Ovary (tissue), 3 donors: Measurements from ENCODE around the gene LGALS7.

Experiments
- EP300 ChIP-seq: sonication (generic); formaldehyde crosslinking; IDR thresholded peaks from one replicate; pipeline ENCODE4 v1.6.1; 2017; ENCODE audit warnings: antibody characterized with exemption
- POLR2A ChIP-seq: fragments of 450-650 bp; IDR thresholded peaks from one replicate; pipeline ENCODE4 v1.6.1; 2017; ENCODE audit warnings: antibody characterized with exemption, mild to moderate bottlenecking, moderate library complexity
- TF ChIP-seq, protein P1 (sequence below), 3 donors: fragments of 450-650 bp in 2 of 3; fragments of 200-600 bp in 1 of 3; IDR thresholded peaks; one replicate each; pipeline versions ENCODE4 v1.5.1 to v1.8.0; 2016 to 2022; ENCODE audit warnings: antibody characterized with exemption in 3 of 3, mild to moderate bottlenecking in 1 of 3
- donor health status: DM: no; HTN: no; CAD: no.

DNA sequence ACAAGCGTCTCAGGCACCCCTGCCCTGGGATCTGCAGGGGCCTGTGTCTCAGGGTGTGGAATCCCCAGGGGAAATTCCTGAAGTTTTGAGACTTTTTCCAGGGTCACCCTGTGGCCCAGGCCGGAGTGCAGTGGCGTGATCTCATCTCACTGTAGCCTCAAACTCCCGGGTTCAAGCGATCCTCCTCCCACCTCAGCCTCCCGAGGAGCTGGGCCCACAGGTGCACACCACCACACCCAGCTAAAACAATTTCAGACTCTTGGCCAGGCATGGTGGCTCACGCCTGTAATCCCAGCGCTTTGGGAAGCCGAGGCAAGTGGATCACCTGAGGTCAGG, 33.1 kb downstream of the LGALS7 start:
- TF ChIP-seq, protein P1, sequence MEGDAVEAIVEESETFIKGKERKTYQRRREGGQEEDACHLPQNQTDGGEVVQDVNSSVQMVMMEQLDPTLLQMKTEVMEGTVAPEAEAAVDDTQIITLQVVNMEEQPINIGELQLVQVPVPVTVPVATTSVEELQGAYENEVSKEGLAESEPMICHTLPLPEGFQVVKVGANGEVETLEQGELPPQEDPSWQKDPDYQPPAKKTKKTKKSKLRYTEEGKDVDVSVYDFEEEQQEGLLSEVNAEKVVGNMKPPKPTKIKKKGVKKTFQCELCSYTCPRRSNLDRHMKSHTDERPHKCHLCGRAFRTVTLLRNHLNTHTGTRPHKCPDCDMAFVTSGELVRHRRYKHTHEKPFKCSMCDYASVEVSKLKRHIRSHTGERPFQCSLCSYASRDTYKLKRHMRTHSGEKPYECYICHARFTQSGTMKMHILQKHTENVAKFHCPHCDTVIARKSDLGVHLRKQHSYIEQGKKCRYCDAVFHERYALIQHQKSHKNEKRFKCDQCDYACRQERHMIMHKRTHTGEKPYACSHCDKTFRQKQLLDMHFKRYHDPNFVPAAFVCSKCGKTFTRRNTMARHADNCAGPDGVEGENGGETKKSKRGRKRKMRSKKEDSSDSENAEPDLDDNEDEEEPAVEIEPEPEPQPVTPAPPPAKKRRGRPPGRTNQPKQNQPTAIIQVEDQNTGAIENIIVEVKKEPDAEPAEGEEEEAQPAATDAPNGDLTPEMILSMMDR (IDR thresholded peaks at IDR 0.05) = no peak
- no peak for TF ChIP-seq POLR2A
- no peak for TF ChIP-seq EP300
